Ectodermal cell (in vitro differentiated cells): Measurements from ENCODE around the gene BLCAP. TPM values are rescaled to one million over a fixed set of nuclear protein-coding genes. Genes with fewer than 3 reads are reported as not detected.
"Not testable (repeated sequence)": the region's sequence is repeated elsewhere in the genome, so short reads cannot be mapped to it uniquely, and the experiment has no call there.

Experiments
- H3K27ac ChIP-seq: 2 replicates; pipeline ENCODE4 v1.7.0; 2013; ENCODE audit warnings: mild to moderate bottlenecking, low read depth, low read length; ENCODE audit not compliant: insufficient read depth, poor library complexity, severe bottlenecking
- H3K27me3 ChIP-seq: 2 replicates; pipeline ENCODE4 v1.7.0; 2013; ENCODE audit warnings: mild to moderate bottlenecking, low read length; ENCODE audit not compliant: insufficient read depth, control insufficient read depth, poor library complexity, severe bottlenecking
- H3K36me3 ChIP-seq: one replicate; pipeline ENCODE4 v1.7.0; 2013; ENCODE audit warnings: low read length; ENCODE audit not compliant: control insufficient read depth, insufficient read depth
- H3K4me1 ChIP-seq: one replicate; pipeline ENCODE4 v1.7.0; 2013; ENCODE audit warnings: low read length; ENCODE audit not compliant: control insufficient read depth, insufficient read depth
- H3K4me3 ChIP-seq: 2 replicates; pipeline ENCODE4 v1.7.0; 2013; ENCODE audit warnings: low read depth, low read length, control low read depth; ENCODE audit not compliant: insufficient read depth
- H3K9me3 ChIP-seq: 2 replicates; pipeline ENCODE4 v1.7.0; 2013; ENCODE audit warnings: mild to moderate bottlenecking, low read length, moderate library complexity; ENCODE audit not compliant: control insufficient read depth
- WGBS, 2 experiments: methylation state at CpG; one replicate each; pipeline ENCODE4 v1.1.7; 2013; ENCODE audit warnings: missing lambda C conversion rate in 2 of 2; 5-methylcytosine and 5-hydroxymethylcytosine counted together
- polyA plus RNA-seq, 4 experiments: library from polyadenylated mRNA; stranded (reverse); fragments of 50-300 nt; gene quantifications; one replicate each; pipeline ENCODE4 v1.2.3, GENCODE V29; 2013

Gene BLCAP
- polyA plus RNA-seq (2013, experiment 1 of 4): 41.9 TPM
- polyA plus RNA-seq (2013, experiment 2 of 4): 40.7 TPM
- 32.2 TPM for polyA plus RNA-seq (2013, experiment 3 of 4)
- 42.5 TPM for polyA plus RNA-seq (2013, experiment 4 of 4)

- 0% methylated on average over 62 of the region's 62 CpGs for whole genome bisulfite sequencing, 2 experiments
- H3K9me3 ChIP-seq: no peaks in the 10 kb centered on the region
- no peaks in the 10 kb centered on the region for H3K27me3 ChIP-seq
Observed at GRCh38 chr20:37527638-37528445, at the start of gene BLCAP. TSS of gene BLCAP (minus strand) at chr20:37527876. CDS start at chr20:37519174, 8,702 bp downstream.

GRCh38 chr20:37577436-37577835 lies 49.8 kb upstream of the BLCAP start:
- H3K36me3 ChIP-seq, H3K27ac ChIP-seq, H3K4me1 ChIP-seq, H3K27me3 ChIP-seq, H3K4me3 ChIP-seq, H3K9me3 ChIP-seq: not testable (repeated sequence)
- 91 to 92% methylated on average over 4 of the region's 4 CpGs for WGBS, 2 experiments

More at GRCh38 chr20:37527638-37528445, at the start of gene BLCAP:
- H3K36me3 ChIP-seq: no peaks in the 10 kb centered on the region
- peak within 1 kb of the TSS; percentile 98 for H3K27ac ChIP-seq
- H3K4me1 ChIP-seq: peaks cover 6% of the 10 kb centered on the region
- peak within 1 kb of the TSS; percentile 87 for H3K4me3 ChIP-seq

GRCh38 chr20:37576911-37577310 lies 49.2 kb upstream of the BLCAP start:
- Histone ChIP-seq H3K4me3 (no peak overlapping the region), H3K4me1 (peaks cover 6% of the 10 kb centered on the region), H3K36me3 (no peaks in the 10 kb centered on the region), H3K27me3 (no peaks in the 10 kb centered on the region), H3K27ac (no peak overlapping the region), H3K9me3 (no peaks in the 10 kb centered on the region)
- WGBS, 2 experiments: 85 to 90% methylated on average over 1 of the region's 1 CpG

- no peaks in the 10 kb centered on the region for H3K9me3 ChIP-seq
- H3K4me1 ChIP-seq: peaks cover 6% of the 10 kb centered on the region
- H3K4me3 ChIP-seq: no peak overlapping the region
- no peaks in the 10 kb centered on the region for H3K27me3 ChIP-seq
- 36 to 53% methylated on average over 1 of the region's 1 CpG for WGBS, 2 experiments
- no peaks in the 10 kb centered on the region for H3K36me3 ChIP-seq
- no peak overlapping the region for H3K27ac ChIP-seq
Observed at GRCh38 chr20:37575884-37576283, 48.2 kb upstream of the BLCAP start.

- no peaks in the 10 kb centered on the region for H3K9me3 ChIP-seq
- H3K4me3 ChIP-seq: no peak overlapping the region
- WGBS, 2 experiments: 94 to 95% methylated on average over 5 of the region's 5 CpGs
- no peak overlapping the region for H3K27ac ChIP-seq
- H3K36me3 ChIP-seq: no peaks in the 10 kb centered on the region
- H3K27me3 ChIP-seq: no peaks in the 10 kb centered on the region
- peaks cover 6% of the 10 kb centered on the region for H3K4me1 ChIP-seq
Observed at GRCh38 chr20:37574199-37574890, 46.7 kb upstream of the BLCAP start.

GRCh38 chr20:37573626-37574198 lies 46.0 kb upstream of the BLCAP start:
- no peaks in the 10 kb centered on the region for H3K9me3 ChIP-seq
- H3K4me1 ChIP-seq: peaks cover 6% of the 10 kb centered on the region
- WGBS, 2 experiments: 81 to 84% methylated on average over 9 of the region's 9 CpGs
- H3K4me3 ChIP-seq: no peak overlapping the region
- H3K27me3 ChIP-seq: no peaks in the 10 kb centered on the region
- H3K36me3 ChIP-seq: no peaks in the 10 kb centered on the region
- H3K27ac ChIP-seq: no peak overlapping the region

- Histone ChIP-seq H3K27ac (no peak overlapping the region), H3K27me3 (peaks cover 3% of the 10 kb centered on the region)
- 85 to 89% methylated on average over 6 of the region's 6 CpGs for WGBS, 2 experiments
Observed at GRCh38 chr20:37571033-37571432, 43.4 kb upstream of the BLCAP start.

GRCh38 chr20:37570419-37570818 lies 42.7 kb upstream of the BLCAP start:
- H3K4me1 ChIP-seq: peaks cover 19% of the 10 kb centered on the region
- H3K36me3 ChIP-seq: no peaks in the 10 kb centered on the region
- no peak overlapping the region for H3K27ac ChIP-seq
- H3K9me3 ChIP-seq: no peaks in the 10 kb centered on the region
- 89% methylated on average over 1 of the region's 1 CpG; no CpG with 5 or more reads in 1 of the 2 experiments for WGBS, 2 experiments
- H3K4me3 ChIP-seq: no peak overlapping the region
- H3K27me3 ChIP-seq: peaks cover 3% of the 10 kb centered on the region

More at GRCh38 chr20:37571033-37571432, 43.4 kb upstream of the BLCAP start:
- Histone ChIP-seq H3K4me1 (peaks cover 20% of the 10 kb centered on the region), H3K9me3 (no peaks in the 10 kb centered on the region), H3K4me3 (no peak overlapping the region), H3K36me3 (no peaks in the 10 kb centered on the region)

GRCh38 chr20:37567671-37568588 lies 40.3 kb upstream of the BLCAP start:
- H3K27ac ChIP-seq: no peak overlapping the region

More at GRCh38 chr20:37567671-37568588, 40.3 kb upstream of the BLCAP start:
- H3K4me3 ChIP-seq: no peak overlapping the region
- H3K4me1 ChIP-seq: peaks cover 26% of the 10 kb centered on the region
- H3K9me3 ChIP-seq: no peaks in the 10 kb centered on the region
- H3K36me3 ChIP-seq: no peaks in the 10 kb centered on the region
- H3K27me3 ChIP-seq: peaks cover 3% of the 10 kb centered on the region
- WGBS, 2 experiments: 6 to 9% methylated on average over 11 to 12 of the region's 13 CpGs
